ENCODE measurements around the gene CSAG3. TPM values are rescaled to one million over a fixed set of nuclear protein-coding genes. Genes with fewer than 3 reads are reported as not detected.

The CSAG3 gene
- total and polyA plus RNA-seq, 9 of the 15 experiments (the other 6 are each of a cell fraction or from before 2014, with no cell fraction given), result 3.9 to 32.8 (median 17.8) TPM

DNA sequence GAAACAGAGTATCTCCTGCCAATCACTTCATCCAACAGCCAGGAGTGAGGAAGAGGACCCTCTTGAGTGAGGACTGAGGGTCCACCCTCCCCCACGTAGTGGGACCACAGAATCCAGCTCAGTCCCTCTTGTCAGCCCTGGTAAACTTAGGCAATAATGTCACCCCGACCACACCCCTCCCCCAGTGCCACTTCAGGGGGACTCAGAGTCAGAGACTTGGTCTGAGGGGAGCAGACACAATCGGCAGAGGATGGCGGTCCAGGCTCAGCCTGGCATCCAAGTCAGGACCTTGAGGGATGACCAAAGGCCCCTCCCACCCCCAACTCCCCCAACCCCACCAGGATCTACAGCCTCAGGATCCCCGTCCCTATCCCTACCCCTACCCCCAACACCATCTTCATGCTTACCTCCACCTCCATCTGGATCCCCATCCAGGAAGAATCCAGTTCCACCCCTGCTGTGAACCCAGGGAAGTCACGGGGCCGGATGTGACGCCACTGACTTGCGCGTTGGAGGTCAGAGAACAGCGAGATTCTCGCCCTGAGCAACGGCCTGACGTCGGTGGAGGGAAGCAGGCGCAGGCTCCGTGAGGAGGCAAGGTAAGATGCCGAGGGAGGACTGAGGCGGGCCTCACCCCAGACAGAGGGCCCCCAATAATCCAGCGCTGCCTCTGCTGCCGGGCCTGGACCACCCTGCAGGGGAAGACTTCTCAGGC, 25.6 kb upstream of the CSAG3 start, which contains the start of the genes CSAG1 and MAGEA12 (continued):
- TF ChIP-seq SIX5 (IDR thresholded peaks at IDR 0.05; ENCODE audit: borderline replicate concordance in 1 of 2, insufficient read depth in 1 of 2, low read depth in 1 of 2, low read length in 2 of 2), result peak in 1 of 2 experiments; percentile 12; a peak in 1 of 4 replicates
- peak; percentile 48 for TF ChIP-seq ATF1 (CRISPR knock-in tag; IDR thresholded peaks at IDR 0.05)
- TF ChIP-seq ATF1 (tag; IDR thresholded peaks at IDR 0.05), result peak; percentile 53
- no peak for TF ChIP-seq HIVEP1 (CRISPR knock-in tag; IDR thresholded peaks at IDR 0.05)
- TF ChIP-seq ZKSCAN1 (IDR thresholded peaks at IDR 0.05; ENCODE audit: low read depth, low read length), result 0 out of 2 replicates have a peak, but pooled peaks have one; percentile 28
- TF ChIP-seq TRIM25 (IDR thresholded peaks at IDR 0.05; ENCODE audit: borderline replicate concordance), result no peak
- no peak for TF ChIP-seq ZNF518B (CRISPR knock-in tag; IDR thresholded peaks at IDR 0.05)
- TF ChIP-seq ZNF146 (CRISPR knock-in tag; IDR thresholded peaks at IDR 0.05; ENCODE audit: unreplicated experiment), result no peak
- TF ChIP-seq SNAPC5 (CRISPR knock-in tag; IDR thresholded peaks at IDR 0.05), result no peak
- TF ChIP-seq CBX5 (IDR thresholded peaks at IDR 0.05; ENCODE audit: borderline replicate concordance, low read depth), result no peak
- TF ChIP-seq ZBTB11 (CRISPR knock-in tag; IDR thresholded peaks at IDR 0.05), result no peak
- peak; percentile 89 for TF ChIP-seq GABPB1 (CRISPR knock-in tag; IDR thresholded peaks at IDR 0.05)
- TF ChIP-seq, protein P1, sequence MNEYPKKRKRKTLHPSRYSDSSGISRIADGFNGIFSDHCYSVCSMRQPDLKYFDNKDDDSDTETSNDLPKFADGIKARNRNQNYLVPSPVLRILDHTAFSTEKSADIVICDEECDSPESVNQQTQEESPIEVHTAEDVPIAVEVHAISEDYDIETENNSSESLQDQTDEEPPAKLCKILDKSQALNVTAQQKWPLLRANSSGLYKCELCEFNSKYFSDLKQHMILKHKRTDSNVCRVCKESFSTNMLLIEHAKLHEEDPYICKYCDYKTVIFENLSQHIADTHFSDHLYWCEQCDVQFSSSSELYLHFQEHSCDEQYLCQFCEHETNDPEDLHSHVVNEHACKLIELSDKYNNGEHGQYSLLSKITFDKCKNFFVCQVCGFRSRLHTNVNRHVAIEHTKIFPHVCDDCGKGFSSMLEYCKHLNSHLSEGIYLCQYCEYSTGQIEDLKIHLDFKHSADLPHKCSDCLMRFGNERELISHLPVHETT (CRISPR knock-in tag; conservative IDR thresholded peaks at IDR 0.05 in 1 of 2, IDR thresholded peaks at IDR 0.05 in 1 of 2), result no peak

All from K562 (cell line).